COLO668 (cell line): ENCODE data around the gene PLXDC2.
"Not testable (repeated sequence)": the region's sequence is repeated elsewhere in the genome, so short reads cannot be mapped to it uniquely, and the experiment has no call there.

Experiments
- DNase-seq: peaks from one replicate; lab custom pipeline; 2025; ENCODE audit not compliant: unreplicated experiment; lab: John Stamatoyannopoulos, UW

PLXDC2 gene

GRCh38 chr10:20029523-20029922, 213.3 kb downstream of the PLXDC2 start:
- no peak for DNase-seq

DNA sequence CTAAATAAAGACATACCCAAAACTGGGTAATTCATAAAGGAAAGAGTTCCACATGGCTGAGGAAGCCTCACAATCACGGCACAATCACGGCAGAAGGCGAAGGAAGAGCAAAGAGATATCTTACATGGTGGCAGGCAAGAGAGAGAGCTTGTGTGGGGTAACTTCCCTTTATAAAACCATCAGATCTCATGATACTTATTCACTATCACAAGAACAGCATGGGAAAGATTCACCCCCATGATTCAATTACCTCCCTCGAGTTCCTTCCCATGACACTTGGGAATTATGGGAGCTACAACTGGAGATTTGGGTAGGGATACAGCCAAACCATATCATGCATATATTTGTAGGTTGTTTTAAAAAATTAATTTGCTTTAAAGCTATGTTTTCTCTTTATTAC, 217.2 kb downstream of the PLXDC2 start:
- DNase-seq, result no peak

DNA sequence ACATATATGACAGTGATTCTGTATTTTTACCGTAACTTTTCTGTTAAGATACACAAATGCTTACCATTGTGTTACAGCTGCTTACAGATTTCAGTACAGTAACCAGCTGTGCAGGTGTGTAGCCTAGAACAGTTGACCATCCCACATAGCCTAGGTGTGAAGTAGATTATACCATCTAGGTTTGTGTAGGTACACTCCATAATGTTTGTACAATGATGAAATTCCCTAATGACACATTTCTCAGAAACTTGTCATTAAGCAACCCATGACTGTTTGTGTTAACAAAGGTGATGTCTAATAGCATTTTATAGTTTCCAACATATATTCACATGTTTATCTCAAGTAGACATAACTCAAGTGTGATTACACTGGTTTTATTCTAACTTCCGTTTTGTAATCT, 218.5 kb downstream of the PLXDC2 start:
- DNase-seq, result no peak

- DNase-seq, result no peak
Observed at GRCh38 chr10:20040012-20040411, 223.8 kb downstream of the PLXDC2 start.

- DNase-seq, result no peak
Observed at GRCh38 chr10:20041931-20042330, 225.7 kb downstream of the PLXDC2 start.

DNA sequence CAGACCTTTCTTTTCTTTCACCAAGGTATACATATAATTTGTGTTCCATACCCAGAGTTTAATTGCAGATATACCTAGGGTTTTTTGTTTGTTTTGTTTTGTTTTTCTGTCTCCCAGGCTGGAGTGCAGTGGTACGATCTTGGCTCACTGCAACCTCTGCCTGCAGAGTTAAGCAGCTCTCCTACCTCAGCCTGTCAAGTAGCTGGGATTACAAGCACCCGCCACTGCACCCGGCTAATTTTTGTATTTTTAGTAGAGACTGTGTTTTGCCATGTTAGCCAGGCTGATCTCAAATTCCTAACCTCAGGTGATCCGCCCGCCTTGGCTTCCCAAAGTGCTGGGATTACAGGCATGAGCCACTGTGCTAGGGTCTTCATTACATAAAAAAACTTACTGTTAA, 228.9 kb downstream of the PLXDC2 start:
- not testable (repeated sequence) for DNase-seq

DNA sequence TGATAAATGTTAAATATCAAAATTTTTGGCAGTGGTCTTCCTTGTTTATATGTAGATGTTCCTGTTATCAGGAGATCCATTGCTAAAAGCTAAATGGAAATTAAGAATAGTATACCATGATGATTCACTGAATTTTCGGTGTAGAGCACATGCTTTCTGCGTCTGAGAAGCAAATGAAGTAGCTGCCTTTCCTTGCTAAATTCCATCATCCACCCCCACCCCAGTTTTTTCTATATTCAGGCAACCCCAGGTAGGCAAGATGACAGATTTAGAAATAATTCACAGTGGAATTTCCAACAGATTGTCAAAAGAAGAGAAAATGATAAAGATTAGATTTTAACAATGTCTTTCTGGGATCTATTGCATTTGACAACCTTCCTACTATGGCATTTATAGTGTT, 231.9 kb downstream of the PLXDC2 start:
- DNase-seq, result no peak

- DNase-seq, result no peak
Observed at GRCh38 chr10:20058135-20058534, 241.9 kb downstream of the PLXDC2 start.

GRCh38 chr10:20059084-20059835, 243.0 kb downstream of the PLXDC2 start:
- DNase-seq, result no peak

DNA sequence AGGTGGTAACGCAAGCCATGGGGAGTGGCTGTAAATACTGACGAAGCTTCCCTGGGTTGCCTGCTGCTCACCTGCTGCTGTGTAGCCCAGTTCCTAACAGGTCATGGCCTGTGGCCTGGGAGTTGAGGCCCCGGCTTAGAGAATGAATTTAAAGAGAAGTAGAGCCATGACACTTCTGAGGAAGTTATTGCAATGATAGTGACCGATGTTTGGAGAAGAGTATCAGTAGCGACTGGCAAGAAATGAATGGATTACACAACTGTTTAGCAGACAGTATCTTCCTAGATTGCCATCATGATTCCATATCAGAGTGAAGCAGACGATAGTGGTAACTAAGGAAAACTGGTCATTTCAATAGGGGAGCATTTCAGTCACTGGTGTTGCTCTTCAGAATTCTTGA, 249.6 kb downstream of the PLXDC2 start:
- DNase-seq, result no peak

GRCh38 chr10:20073167-20073566, 256.9 kb downstream of the PLXDC2 start:
- DNase-seq, result no peak

- no peak for DNase-seq
Observed at GRCh38 chr10:20075713-20076112, 259.5 kb downstream of the PLXDC2 start.

DNA sequence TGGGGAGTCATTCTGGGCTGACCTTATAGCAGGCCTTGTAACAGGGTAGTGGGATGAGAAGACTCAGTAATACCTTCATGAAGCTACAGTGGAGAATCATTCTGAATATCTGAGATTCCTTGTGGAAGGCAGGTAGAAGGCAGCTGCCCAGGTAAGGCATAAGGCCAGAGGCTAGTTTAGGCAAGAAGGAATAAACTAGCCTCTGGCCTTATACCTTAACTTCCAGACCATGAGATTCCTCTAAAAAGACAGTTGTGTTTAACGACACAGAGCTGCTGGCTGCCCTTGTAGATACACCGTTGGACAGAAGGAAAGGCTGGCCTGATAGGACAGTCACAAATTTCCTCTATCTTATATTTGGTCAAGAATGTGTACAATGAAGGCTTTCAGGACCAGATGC, 268.2 kb downstream of the PLXDC2 start:
- DNase-seq, result no peak

DNA sequence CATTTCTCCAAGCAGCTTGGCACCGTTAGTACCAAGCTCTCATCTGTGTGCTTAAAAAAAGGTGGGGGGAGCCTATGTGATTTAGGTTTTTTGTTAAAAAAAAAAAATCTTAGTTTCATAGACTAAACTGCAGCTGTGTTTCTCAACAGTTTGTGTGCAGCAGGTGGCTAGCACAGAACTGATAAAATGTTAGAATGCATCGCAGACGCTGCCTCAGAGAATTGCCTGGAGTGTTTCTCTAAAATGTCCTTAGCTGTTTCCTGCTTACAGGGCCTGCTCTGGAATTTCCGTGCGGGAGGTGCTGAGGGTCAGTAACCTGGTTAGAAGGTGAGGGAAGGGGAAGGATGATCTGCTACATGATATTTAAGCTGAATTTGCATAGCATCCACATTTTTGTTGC, 268.9 kb downstream of the PLXDC2 start:
- no peak for DNase-seq

DNA sequence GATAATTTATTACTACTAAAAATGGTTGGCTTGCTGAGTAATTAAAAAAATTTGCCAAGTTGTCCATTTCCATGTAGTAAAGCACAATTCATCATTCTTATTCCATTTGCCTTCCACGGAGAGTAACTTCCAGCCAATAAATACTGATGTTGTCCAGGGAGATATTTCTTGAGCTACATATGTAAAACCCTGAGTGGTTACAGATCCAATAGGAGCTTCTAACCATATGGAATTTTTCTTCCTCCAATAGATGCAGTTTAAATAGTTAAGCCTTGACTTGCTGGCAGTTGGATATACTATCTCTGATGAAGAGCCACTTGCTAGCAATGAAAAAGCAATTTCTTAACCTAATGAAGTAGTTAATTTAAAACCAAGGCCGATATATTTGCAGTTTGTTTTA, 271.1 kb downstream of the PLXDC2 start:
- no peak for DNase-seq

DNA sequence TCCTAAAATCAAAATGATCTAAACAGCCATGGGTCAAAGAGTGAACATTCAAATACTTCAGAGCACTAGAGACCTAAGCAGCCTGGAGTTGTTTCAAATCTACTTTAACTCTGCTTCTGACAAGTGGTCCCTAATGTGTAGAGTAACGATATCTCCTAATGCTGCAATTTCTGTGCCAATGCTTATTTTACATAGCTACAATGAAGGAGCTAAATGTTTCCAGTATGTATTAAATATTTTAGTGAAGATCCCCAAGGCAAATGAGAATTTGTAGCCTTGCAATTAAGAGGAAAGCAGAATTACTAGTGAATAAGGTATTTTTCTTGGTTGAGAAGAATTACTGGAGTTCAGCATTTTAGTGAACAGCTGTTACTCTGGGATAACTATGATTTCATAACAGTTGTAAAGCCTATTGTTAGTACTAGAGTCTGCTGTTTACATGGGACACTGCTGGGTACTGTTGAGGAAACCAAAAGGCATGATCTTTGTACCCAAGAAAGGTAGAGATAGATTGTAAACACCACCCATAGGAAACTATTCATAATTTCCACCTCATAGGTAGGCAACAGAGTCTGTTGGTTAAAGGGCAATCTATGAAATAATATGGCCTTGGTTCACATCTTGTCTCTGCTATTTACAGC, 271.9 kb downstream of the PLXDC2 start:
- no peak for DNase-seq

DNA sequence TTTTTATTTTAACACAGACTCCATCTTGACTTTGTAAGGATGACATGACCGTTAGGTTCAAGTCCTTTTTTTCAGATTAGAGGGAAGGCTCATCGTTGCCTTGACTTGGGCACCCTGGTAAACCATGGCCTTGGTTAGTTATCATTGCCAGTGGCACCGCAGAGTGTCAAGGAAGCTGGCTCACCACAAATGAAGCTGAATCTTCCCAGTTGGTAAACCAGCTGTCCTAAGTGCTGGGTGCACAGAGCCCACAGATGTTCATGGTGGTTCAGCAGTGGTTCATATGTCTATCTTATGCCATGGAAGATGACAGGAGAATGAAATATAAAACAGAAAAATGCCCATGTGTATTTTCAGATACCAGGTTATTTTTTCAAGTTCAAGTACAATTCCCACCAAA, 273.6 kb downstream of the PLXDC2 start:
- DNase-seq, result no peak

DNA sequence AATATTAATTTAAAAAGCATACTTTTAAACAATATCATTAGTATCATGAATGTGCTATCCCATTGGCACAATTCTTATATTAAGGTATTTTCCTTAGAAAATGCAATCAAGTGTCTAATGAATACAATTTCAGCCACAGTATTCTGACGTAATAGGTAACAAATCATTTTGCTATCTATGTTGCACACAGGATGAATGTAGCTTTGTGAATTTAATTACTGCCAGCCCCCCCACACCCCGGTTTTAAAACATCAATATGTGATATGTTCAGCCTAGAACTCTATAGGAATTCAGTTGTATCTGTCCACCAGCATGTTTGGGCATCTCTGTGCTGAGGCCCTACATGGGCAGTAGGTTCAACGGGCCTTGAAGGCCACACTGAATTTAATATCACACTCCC, 274.6 kb downstream of the PLXDC2 start:
- no peak for DNase-seq

GRCh38 chr10:20091698-20092097, 275.5 kb downstream of the PLXDC2 start:
- peak; percentile 31 for DNase-seq

GRCh38 chr10:20093600-20093999, 277.4 kb downstream of the PLXDC2 start:
- DNase-seq, result no peak

GRCh38 chr10:20094226-20094976, 278.2 kb downstream of the PLXDC2 start:
- DNase-seq, result no peak

DNA sequence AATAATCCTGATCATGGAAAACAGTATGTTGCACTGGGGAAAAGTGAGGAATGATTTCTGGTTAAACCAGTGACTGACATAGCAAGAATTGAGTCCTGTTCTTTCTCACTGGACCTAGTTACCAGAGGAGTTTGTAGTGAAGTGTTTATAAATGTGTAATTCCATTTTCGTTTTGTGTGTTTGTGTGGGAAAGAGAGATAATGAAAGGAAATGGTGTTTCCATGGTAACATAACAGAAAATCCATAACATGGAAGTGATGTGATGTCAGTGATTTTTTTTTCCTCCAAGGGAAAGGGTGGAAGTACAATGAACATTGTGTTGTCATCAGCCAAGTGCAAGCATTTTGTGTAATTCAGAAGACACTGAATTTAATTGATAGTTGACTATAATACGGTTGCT, 283.9 kb downstream of the PLXDC2 start:
- DNase-seq, result no peak
